NCI-H2171 treated with DMSO at 0.1 percent for 48 hours (cell line): ENCODE results near the gene SLC25A11.

Source experiments
- DNase-seq: peaks from one replicate; lab custom pipeline; 2025; lab: John Stamatoyannopoulos, UW

Gene SLC25A11

GRCh38 chr17:4966844-4967538 lies 27.1 kb upstream of the SLC25A11 start:
- peak; percentile 100 for DNase-seq

- DNase-seq: no peak
Measured at GRCh38 chr17:4965311-4965986, 25.6 kb upstream of the SLC25A11 start.

- DNase-seq: no peak
Measured at GRCh38 chr17:4960279-4960922, 20.6 kb upstream of the SLC25A11 start.

DNA sequence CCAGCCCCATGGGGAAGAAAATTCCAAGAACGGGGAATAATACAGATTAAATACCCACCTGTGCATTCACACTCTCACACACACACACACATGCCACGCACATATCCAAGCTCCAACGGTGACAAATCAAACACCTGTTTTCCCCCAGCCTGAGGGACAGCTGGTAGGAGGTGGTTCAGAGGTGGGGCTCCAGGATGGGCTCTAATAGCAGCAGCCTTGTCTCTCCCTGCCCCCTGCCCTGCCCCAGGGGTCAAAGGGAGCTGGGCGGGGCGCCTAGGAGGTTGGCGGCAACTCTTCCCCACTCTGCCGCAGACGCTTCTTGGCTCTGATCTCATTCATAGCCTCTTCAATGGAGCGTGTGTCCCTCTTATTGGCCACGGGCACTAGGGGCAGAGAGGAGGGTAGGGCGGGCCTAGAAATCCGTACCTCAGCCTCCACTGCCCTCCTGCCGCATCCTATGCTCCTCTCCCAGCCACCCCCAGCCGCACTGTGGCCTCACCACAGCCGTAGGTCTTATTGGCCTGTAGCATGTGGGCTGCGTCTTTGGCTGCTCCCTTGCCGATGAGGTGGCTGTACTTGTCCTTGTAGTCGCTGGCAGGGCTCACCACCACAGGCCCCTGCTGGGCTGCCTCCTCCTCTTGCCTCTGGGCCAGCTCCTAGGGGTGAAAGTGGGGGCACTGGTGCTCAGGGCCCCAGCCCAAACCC lies 19.6 kb upstream of the SLC25A11 start:
- DNase-seq: peak; percentile 23

DNA sequence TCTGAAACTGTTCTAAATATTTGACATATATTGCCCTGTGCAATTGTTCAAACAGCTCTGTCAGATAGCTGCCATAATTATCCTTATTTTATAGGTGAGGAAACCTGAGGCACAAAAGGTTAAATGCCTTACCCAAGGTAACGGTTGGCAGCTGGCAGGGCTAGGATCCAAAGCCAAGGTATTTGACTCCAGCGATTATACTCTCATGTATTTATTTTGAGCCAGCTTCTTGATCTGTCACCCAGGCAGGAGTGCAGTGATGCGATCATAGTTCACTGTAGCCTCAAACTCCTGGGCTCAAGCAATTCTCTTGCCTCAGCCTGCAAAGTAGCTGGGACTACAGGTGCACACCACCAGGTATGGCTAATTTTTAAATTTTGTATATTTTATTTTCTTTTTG lies 18.3 kb upstream of the SLC25A11 start:
- DNase-seq: peak; percentile 28

GRCh38 chr17:4956493-4957061 lies 16.7 kb upstream of the SLC25A11 start:
- DNase-seq: no peak

- DNase-seq: no peak
Measured at GRCh38 chr17:4955091-4955490, 15.2 kb upstream of the SLC25A11 start.

GRCh38 chr17:4953451-4953961 lies 13.7 kb upstream of the SLC25A11 start:
- no peak for DNase-seq

- DNase-seq: no peak
Measured at GRCh38 chr17:4951486-4951885, 11.6 kb upstream of the SLC25A11 start.

DNA sequence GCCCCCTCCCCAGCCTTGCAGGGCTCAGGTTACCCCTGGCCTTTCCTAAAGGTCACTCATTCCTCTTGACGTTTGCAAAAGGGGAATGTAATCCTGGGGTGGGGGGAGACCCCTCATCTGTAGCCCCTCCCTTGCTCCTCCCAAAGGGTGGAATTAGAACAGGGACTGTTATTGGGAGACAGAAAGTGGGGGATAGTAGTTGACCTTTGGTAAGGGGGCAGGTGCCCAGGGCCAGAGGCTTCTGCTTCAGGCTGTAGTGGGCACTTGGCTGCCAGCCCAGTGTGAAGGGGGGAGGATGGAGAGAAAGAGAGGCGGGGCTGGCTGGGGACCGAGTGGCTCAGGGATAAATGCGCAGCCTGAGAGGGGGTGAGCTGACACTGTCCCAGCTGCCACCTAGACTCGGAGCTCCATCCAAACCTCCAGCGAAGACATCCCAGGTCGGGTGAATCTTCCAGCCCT lies 10.9 kb upstream of the SLC25A11 start, which contains the start of gene ENO3:
ENO3 (plus strand) TSS at position 374 of the 459 bp plus-strand sequence. CDS start 711 bp downstream, outside the sequence.
- DNase-seq: peak; percentile 27

GRCh38 chr17:4950075-4950745 lies 10.4 kb upstream of the SLC25A11 start:
- peak; percentile 30 for DNase-seq

GRCh38 chr17:4949321-4950074 lies 9.7 kb upstream of the SLC25A11 start:
- peak; percentile 66 for DNase-seq

GRCh38 chr17:4948931-4949320 lies 9.1 kb upstream of the SLC25A11 start:
- DNase-seq: peak; percentile 87

- peak; percentile 87 for DNase-seq
Measured at GRCh38 chr17:4948166-4948930, 8.5 kb upstream of the SLC25A11 start, which contains the start of gene PFN1. Gene PFN1, minus strand, starts transcription at chr17:4948530. Its CDS starts 136 bp downstream, at chr17:4948394.

DNA sequence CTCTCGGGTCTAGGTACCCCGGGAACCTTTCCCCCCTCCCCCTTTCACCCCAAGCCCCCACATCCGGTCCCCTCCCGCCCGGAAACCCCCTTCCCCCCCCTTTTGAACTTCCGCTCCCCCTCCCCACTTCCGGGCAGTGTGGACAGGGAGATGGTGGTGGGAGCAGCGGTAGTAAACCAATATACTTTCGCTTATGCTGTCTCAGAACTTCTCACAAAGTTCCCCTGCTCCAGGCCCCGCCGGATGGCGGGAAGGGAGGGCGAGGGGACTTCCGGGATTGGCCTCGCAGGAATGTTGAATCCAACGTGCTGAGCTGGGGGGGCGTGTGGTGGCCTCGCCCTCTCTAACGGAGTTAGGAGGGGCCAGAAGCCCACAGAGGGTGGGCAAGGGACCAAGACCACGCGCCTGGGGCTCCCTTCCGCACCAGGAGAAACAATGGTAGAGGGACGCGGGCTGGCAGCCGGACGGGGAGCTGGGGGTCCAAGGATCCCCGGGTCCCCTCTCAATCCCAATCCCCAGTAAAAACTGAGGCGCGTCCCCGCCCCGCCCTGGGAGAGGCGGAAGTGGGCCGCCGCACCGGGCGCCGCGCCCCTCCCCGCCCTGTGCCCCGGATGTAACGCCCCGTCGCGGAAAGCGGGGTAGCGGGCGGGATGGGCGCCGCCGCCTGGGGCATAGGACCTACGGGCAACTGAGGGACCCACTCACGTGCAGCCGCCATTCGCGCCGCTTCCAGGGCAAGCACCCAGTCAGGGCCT lies 7.7 kb upstream of the SLC25A11 start:
- peak; percentile 41 for DNase-seq

DNA sequence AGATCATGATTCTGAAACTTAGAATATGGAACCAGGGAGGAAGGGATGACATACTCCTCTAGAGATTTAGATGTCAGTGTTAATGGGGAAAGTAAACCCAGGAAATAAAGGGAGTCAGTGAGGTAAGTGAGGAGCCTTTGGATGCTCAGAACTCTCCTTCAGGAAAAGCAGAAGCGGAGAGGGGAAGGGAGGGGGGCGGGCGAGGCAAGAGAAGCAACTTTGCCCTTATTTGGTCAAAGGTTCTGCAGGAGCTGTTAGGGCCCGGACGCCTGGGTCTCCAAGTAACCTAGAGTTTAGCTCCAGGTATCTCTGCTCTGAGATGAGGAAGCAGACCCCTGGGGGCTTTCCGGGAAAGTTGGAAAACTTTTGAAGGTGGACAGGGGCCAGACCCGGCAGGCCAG lies 7.2 kb upstream of the SLC25A11 start:
- no peak for DNase-seq

DNA sequence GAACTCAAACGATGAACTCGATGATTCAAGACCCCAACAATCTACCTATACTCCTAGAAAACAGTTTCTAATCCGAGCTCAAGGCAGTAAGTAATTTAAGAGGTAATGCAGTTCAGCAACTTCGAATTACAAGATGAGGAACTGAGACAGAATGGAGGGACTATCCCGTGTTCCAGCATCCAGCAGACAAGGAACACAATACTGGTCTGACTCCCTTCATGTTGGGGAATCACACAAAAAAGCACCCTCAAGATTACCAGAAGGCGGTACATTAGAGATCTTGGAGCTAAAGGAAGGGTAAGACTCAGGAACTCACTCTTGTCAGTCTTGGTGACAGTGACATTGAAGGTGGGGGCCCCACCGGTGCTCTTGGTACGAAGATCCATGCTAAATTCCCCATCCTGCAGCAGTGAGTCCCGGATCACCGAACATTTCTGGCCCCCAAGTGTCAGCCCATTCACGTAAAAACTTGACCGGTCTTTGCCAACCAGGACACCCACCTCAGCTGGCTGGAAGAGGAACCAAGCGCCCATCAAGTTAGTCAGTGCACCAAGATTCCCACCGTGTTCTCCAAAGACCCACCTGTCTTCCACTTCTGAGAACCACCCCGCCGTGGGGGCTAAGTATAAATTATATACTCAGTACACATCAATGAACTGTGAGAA lies 6.6 kb upstream of the SLC25A11 start:
- DNase-seq: no peak

GRCh38 chr17:4945944-4946280 lies 6.1 kb upstream of the SLC25A11 start:
- no peak for DNase-seq
